WTC11 (cell line): ENCODE measurements around the gene TNP1.

ENCODE experiments used
- EMX1 ChIP-seq: fragments of 250-450 bp; sonication (Bioruptor Pico); IDR thresholded peaks from 2 replicates; pipeline ENCODE4 v1.8.0; 2021; ENCODE audit warnings: mild to moderate bottlenecking
- ETV6 ChIP-seq: sonication (generic); formaldehyde crosslinking; IDR thresholded peaks from 2 replicates; pipeline ENCODE4 v1.8.1; 2022; ENCODE audit warnings: mild to moderate bottlenecking, missing genetic modification reagents
- FOXJ3 ChIP-seq: sonication (generic); formaldehyde crosslinking; IDR thresholded peaks from 2 replicates; pipeline ENCODE4 v1.9.0; 2021; ENCODE audit warnings: missing genetic modification reagents, mild to moderate bottlenecking, borderline replicate concordance
- TF ChIP-seq, protein P1 (sequence below): fragments of 200-600 bp; IDR thresholded peaks from 2 replicates; pipeline ENCODE4 v1.8.0; 2022; ENCODE audit warnings: antibody characterized with exemption
- TF ChIP-seq, protein P2 (sequence below): sonication (generic); formaldehyde crosslinking; IDR thresholded peaks from 2 replicates; pipeline ENCODE4 v1.8.0; 2022; ENCODE audit warnings: mild to moderate bottlenecking, missing genetic modification reagents
- TF ChIP-seq, protein P3 (sequence below): sonication (generic); formaldehyde crosslinking; IDR thresholded peaks from 2 replicates; pipeline ENCODE4 v1.8.1; 2023; ENCODE audit warnings: mild to moderate bottlenecking, missing genetic modification reagents

GRCh38 chr2:216851486-216852090 lies 8.3 kb downstream of the TNP1 start:
- TF ChIP-seq, protein P1, sequence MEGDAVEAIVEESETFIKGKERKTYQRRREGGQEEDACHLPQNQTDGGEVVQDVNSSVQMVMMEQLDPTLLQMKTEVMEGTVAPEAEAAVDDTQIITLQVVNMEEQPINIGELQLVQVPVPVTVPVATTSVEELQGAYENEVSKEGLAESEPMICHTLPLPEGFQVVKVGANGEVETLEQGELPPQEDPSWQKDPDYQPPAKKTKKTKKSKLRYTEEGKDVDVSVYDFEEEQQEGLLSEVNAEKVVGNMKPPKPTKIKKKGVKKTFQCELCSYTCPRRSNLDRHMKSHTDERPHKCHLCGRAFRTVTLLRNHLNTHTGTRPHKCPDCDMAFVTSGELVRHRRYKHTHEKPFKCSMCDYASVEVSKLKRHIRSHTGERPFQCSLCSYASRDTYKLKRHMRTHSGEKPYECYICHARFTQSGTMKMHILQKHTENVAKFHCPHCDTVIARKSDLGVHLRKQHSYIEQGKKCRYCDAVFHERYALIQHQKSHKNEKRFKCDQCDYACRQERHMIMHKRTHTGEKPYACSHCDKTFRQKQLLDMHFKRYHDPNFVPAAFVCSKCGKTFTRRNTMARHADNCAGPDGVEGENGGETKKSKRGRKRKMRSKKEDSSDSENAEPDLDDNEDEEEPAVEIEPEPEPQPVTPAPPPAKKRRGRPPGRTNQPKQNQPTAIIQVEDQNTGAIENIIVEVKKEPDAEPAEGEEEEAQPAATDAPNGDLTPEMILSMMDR = no peak
- no peak for TF ChIP-seq ETV6 (CRISPR knock-in tag)
- TF ChIP-seq, protein P2, sequence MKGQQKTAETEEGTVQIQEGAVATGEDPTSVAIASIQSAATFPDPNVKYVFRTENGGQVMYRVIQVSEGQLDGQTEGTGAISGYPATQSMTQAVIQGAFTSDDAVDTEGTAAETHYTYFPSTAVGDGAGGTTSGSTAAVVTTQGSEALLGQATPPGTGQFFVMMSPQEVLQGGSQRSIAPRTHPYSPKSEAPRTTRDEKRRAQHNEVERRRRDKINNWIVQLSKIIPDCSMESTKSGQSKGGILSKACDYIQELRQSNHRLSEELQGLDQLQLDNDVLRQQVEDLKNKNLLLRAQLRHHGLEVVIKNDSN (CRISPR knock-in tag) = no peak
- no peak for TF ChIP-seq EMX1 (CRISPR knock-in tag)
- TF ChIP-seq, protein P3, sequence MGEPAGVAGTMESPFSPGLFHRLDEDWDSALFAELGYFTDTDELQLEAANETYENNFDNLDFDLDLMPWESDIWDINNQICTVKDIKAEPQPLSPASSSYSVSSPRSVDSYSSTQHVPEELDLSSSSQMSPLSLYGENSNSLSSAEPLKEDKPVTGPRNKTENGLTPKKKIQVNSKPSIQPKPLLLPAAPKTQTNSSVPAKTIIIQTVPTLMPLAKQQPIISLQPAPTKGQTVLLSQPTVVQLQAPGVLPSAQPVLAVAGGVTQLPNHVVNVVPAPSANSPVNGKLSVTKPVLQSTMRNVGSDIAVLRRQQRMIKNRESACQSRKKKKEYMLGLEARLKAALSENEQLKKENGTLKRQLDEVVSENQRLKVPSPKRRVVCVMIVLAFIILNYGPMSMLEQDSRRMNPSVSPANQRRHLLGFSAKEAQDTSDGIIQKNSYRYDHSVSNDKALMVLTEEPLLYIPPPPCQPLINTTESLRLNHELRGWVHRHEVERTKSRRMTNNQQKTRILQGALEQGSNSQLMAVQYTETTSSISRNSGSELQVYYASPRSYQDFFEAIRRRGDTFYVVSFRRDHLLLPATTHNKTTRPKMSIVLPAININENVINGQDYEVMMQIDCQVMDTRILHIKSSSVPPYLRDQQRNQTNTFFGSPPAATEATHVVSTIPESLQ (CRISPR knock-in tag) = no peak
- TF ChIP-seq FOXJ3 (CRISPR knock-in tag) = no peak
